HTERT RPE-1 (cell line): ENCODE measurements around the gene ACE.
"Not testable (repeated sequence)": the region's sequence is repeated elsewhere in the genome, so short reads cannot be mapped to it uniquely, and the experiment has no call there.

ENCODE experiments used
- in situ Hi-C: fragments of 300-500 bp; cut with MboI; formaldehyde crosslinking; loops from 4 replicates; pipeline ENCODE4 v1.14.3; 2020; ENCODE audit warnings: low sequenced_read_pairs

Gene ACE

DNA sequence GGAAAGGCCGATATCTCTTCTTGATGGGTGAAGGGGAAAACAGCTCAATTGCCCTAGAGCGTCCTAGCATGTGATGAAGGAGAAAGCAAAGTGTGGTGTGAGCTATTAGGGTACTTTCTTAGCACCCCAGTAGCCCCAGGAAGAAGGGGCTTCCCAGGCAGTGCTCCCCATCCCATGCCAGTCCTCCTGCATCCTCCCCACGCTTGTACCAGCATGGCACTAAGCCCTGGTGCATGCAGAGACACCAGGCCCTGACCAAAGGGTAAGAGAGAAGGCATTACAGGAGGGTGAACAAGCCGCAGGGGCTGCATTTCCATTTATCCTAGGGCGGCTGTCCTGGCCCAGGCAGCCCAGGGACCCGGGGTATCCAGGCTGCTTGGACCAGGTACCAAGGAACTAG is 33.8 kb upstream of the ACE start:
- in situ Hi-C loops, result no loop called here

GRCh38 chr17:63444457-63444856 is 32.4 kb upstream of the ACE start:
- in situ Hi-C loops, result no loop called here

- in situ Hi-C loops, result no loop called here
These were observed 31.8 kb upstream of the ACE start for GRCh38 chr17:63445065-63445464.

- in situ Hi-C loops, result no loop called here
These were observed 31.3 kb upstream of the ACE start for GRCh38 chr17:63445571-63445953.

DNA sequence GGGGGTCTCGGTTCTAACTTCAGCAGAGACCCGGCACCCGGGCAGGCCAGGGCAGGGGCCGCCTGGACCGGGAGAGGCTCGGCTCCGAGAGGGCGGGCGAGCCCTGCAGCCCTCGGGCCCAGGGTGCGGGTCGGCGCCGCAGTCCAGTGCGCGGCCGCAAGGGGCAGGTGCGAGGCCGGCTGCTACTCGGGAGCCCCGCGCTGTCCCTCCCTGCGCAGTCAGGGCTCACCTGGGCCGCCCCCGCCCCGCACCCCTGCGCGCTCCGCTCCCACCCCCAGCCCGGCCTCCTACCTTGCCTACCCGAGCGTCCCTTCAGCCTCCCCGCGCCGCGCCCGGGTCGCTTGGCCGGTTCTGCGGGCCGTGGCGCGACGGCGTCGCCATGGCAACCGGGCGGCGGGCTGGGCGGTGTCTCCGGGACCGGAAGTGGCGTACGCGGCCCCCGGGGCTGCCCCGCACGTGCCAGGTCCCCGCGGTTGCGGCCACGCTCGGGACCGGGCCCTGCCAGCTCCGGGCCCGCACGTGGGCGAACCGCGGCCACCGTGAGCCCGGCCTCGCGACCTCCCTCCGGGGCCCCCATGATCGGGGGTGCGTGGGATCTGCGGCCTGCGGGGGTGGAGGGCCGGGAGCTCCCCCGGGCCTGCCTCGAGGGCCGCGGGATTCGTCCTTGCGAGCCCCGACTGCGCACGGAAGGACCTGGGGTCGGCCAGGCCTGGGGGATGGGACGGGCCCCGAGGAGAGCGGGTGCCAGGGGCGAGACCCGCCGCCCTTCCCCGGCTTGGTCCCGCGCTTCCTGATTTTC is 30.7 kb upstream of the ACE start, which contains the start of gene CYB561:
Gene CYB561, minus strand, starts transcription at position 353 of the 799 bp plus-strand sequence. CDS start 8,759 bp downstream, outside the sequence.
- in situ Hi-C loops, result no loop called here

- in situ Hi-C loops, result no loop called here
These were observed 29.9 kb upstream of the ACE start for GRCh38 chr17:63446753-63447470.

DNA sequence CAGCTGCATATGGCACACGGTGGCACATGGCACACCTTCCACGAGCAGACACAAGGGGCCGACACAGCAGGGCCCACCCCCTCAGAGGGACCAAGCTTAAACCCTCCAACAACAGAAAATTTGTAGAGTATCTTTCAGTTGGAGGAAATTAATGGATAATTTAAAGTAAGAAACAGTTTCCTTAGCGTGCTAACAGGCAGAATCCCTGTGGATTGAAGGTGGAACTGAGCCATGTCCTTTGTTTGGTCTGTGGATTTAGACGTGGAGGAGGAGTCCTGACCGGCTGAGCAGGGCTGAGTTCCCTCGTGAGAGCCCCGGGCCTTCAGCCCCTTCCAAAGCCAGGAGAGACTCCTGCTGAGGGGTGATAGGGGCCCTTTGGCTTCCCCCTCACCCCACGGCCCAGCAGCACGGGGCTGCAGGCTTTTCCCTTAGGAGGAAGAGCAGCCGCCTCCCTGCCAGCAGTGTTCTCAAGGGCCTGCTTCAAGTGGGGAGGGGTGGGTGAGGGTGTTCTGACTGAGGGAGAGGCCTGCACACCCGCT is 29.3 kb upstream of the ACE start:
- in situ Hi-C loops, result no loop called here

DNA sequence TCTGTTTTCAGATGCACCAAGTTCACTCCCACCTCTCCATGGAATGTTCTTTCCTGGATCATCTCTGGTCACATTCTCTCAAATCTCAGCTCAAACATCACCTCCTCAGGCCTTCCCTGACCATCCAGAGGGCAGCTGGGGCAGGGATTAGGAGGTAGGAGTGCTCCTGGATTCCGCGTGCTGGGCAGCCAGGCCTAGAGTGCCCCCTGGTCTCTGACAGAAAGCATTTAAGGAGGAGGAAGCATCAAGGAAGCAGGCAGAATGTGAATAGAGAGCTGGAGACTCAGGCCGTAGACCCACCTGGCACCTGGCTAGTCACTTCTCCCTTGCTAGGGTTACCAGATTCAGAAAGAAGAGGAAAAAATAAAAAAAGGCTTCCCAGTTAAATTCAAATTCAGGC is 28.2 kb upstream of the ACE start:
- in situ Hi-C loops, result no loop called here

DNA sequence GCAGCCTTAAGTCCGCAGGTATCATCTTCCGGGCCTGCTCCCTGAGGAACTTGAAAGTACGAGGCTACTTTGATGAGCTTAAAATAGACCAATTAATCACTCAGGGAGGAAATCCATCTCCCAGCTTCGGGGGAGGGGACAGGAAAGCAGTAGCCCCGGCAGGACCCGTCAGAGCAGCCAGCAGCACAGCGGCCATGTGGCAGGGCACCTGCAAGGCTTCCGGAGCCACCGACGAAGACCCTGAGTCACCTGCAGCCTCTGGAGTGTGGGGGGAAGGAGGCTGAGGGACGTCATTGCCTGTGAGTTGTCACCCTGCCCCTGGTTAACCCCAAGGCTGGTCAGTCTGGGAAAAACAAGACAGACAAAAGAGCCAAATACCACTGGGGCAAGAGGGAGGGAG is 26.3 kb upstream of the ACE start:
- in situ Hi-C loops, result no loop called here

DNA sequence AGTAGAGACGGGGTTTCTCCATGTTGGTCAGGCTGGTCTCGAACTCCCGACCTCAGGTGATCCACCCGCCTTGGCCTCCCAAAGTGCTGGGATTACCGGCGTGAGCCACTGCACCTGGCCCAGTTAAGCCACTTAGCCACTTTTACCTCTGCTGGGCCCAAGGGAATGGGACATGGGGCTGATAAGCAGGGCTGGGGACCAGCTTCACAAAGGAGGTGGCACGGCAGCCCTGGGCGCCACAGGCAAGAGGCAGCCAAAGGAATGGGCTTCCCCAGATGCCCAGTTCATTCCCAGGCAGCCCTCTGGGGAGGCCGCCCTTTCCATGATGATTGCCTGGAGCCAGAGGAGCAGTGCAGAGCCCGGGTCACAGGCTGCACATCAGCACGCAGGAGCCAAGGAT is 25.7 kb upstream of the ACE start:
- in situ Hi-C loops, result no loop called here

GRCh38 chr17:63452046-63452961 is 24.6 kb upstream of the ACE start:
- in situ Hi-C loops, result no loop called here

- in situ Hi-C loops, result no loop called here
These were observed 23.8 kb upstream of the ACE start for GRCh38 chr17:63452962-63453551.

DNA sequence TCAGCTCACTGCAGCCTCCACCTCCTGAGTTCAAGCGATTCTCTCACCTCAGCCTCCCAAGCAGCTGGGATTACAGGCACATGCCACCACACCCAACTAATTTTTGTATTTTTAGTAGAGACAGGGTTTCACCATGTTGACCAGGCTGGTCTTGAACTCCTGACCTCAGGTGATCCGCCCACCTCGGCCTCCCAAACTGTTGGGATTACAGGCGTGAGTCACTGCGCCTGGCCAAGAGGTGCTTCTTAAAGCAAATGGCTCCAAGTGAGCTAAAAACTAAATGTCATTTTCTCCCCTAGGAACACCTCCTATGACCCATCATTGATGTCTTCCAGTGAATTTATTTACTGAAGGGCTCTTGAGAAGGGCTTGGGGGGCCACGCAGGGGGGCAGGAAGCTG is 22.5 kb upstream of the ACE start:
- in situ Hi-C loops, result not testable (repeated sequence)

GRCh38 chr17:63454915-63455314 is 21.9 kb upstream of the ACE start:
- in situ Hi-C loops, result no loop called here

GRCh38 chr17:63455417-63455816 is 21.4 kb upstream of the ACE start:
- in situ Hi-C loops, result no loop called here

DNA sequence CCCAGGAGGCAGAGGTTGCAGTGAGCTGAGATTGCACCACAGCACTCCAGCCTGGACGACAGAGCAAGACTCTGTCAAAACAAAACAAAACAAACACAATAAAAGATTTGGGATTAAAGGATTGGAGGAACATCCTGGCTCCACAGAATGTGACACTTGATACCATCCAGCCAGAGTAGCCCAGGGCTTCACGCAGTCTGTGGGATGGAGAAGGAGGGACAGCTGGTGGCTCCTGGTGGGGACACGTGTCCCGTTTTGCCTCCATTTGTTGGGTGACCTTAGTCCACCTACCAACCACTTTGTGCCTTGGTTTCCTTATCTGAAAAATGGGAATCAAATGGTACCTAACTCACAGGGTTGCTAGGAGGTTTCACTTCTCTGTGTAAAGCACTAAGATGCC is 18.4 kb upstream of the ACE start:
- in situ Hi-C loops, result no loop called here

DNA sequence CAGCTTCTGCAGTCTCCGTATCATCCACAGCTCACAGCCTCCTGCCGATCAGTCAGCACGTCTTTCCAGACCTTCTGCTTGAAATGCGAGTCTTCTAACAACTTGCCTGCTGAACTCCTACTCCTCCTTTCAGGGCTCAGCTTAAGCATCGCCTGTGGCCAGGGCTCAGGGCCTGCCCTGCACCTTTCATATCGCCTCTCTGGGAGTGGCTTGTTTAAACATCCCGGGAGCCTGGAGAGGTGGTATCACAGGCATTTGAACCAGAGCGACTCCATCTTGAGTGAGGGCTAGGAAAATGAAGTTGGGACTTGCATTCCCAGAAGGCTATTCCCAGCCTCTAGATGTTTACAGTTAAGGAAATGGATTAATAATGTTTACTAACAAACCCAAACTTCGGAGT is 16.8 kb upstream of the ACE start:
- in situ Hi-C loops, result no loop called here

DNA sequence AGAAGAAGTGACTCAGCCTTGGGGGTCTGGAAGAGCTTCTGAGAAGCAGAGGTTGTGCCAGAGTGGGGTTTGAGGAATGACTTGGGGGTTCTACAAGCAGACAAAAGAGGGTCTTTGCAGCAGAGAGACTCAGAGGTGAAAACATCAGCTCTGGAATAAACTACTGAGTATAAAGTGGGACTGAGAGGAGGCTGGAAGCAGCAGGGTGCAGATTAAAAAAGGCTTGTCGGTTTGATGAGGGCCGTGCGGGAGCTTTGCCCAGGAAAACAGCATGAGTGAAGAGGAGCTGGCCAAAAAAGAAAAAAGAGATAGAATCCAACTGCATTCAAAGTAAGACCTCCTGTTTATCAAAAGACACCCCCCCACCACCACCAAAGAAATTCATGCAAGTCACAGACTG is 13.1 kb upstream of the ACE start:
- in situ Hi-C loops, result no loop called here

GRCh38 chr17:63464691-63465236 is 12.1 kb upstream of the ACE start:
- in situ Hi-C loops, result no loop called here

GRCh38 chr17:63468099-63468498 is 8.8 kb upstream of the ACE start:
- in situ Hi-C loops, result not testable (repeated sequence)
